22Rv1 (cell line): ENCODE measurements around the gene CT45A7.
"Not testable (repeated sequence)": the region's sequence is repeated elsewhere in the genome, so short reads cannot be mapped to it uniquely, and the experiment has no call there.

Experiments
- H3K27ac ChIP-seq: fragments of 450-650 bp; 2 replicates; pipeline ENCODE4 v1.5.1; 2017

CT45A7 gene

GRCh38 chrX:135837180-135837579, at the start of gene CT45A7:
Gene CT45A7 (minus strand): TSS chrX:135837280. CDS start chrX:135833533, 3,747 bp downstream.
- H3K27ac ChIP-seq: not testable (repeated sequence)

DNA sequence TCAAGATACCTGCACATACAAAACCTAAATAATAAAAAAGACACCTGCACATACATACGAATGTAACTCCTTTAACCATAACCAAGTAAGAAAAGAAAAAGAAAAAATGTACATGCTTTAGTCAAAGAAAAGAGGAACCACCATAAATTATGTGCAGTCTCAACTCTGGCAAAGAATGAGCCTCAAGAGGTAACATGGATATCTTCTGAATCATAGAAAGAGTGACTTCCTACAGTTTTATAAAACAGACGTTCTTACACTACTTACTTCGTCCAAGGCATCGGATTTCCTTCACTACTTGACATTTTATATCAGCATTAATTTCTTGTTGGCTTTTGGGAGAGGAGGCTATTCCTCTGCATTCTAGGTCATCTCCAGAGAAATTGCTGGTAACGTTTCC, 45.7 kb upstream of the CT45A7 start:
- not testable (repeated sequence) for H3K27ac ChIP-seq

DNA sequence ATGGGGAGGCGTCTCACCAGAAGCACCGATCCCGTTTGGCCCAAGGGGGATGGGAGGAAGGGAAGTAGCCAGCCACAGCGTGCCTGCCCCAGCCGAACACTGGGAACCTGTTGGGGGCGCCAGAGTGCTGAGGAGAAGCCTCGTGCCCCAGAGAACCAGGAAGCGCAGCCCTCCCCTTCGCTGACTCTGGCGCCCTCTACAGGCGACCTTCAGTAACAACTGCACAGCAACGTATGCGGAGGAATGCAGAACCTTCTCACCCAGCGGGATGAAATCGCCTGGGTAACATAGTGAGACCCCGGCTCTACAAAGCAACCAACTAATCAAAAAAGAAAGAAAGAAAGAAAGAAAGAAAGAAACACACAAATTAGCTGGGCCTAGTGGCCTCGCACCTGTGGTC, 34.6 kb upstream of the CT45A7 start, which contains the start of gene CT45A9:
Gene CT45A9 (minus strand): TSS at position 101 of the 400 bp plus-strand sequence. CDS start 3,751 bp downstream, outside the sequence.
- H3K27ac ChIP-seq: not testable (repeated sequence)

DNA sequence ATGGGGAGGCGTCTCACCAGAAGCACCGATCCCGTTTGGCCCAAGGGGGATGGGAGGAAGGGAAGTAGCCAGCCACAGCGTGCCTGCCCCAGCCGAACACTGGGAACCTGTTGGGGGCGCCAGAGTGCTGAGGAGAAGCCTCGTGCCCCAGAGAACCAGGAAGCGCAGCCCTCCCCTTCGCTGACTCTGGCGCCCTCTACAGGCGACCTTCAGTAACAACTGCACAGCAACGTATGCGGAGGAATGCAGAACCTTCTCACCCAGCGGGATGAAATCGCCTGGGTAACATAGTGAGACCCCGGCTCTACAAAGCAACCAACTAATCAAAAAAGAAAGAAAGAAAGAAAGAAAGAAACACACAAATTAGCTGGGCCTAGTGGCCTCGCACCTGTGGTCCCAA, 17.4 kb upstream of the CT45A7 start, which contains the start of gene CT45A8:
Gene CT45A8 (minus strand): TSS at position 101 of the 400 bp plus-strand sequence. CDS start 3,755 bp downstream, outside the sequence.
- H3K27ac ChIP-seq: not testable (repeated sequence)

- not testable (repeated sequence) for H3K27ac ChIP-seq
Measured at GRCh38 chrX:135819912-135820311, 17.2 kb downstream of the CT45A7 start, which contains the start of gene CT45A2. Gene CT45A2 (minus strand): TSS chrX:135820012. CDS start chrX:135816265, 3,747 bp downstream.

DNA sequence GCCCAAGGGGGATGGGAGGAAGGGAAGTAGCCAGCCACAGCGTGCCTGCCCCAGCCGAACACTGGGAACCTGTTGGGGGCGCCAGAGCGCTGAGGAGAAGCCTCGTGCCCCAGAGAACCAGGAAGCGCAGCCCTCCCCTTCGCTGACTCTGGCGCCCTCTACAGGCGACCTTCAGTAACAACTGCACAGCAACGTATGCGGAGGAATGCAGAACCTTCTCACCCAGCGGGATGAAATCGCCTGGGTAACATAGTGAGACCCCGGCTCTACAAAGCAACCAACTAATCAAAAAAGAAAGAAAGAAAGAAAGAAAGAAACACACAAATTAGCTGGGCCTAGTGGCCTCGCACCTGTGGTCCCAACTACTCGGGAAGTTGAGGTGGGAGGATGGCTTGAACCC, 34.4 kb downstream of the CT45A7 start, which contains the start of gene CT45A6:
Gene CT45A6 (minus strand): TSS at position 101 of the 400 bp plus-strand sequence. CDS start 3,794 bp downstream, outside the sequence.
- not testable (repeated sequence) for H3K27ac ChIP-seq

DNA sequence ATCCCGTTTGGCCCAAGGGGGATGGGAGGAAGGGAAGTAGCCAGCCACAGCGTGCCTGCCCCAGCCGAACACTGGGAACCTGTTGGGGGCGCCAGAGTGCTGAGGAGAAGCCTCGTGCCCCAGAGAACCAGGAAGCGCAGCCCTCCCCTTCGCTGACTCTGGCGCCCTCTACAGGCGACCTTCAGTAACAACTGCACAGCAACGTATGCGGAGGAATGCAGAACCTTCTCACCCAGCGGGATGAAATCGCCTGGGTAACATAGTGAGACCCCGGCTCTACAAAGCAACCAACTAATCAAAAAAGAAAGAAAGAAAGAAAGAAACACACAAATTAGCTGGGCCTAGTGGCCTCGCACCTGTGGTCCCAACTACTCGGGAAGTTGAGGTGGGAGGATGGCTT, 51.7 kb downstream of the CT45A7 start, which contains the start of gene CT45A5:
Gene CT45A5 (minus strand): TSS at position 101 of the 400 bp plus-strand sequence. CDS start 3,774 bp downstream, outside the sequence.
- H3K27ac ChIP-seq: not testable (repeated sequence)
